Skin epidermis (tissue), 12 donors: ENCODE measurements around the gene TRIM50.
"Not testable (repeated sequence)": the region's sequence is repeated elsewhere in the genome, so short reads cannot be mapped to it uniquely, and the experiment has no call there.

ENCODE experiments used
- H3K27ac ChIP-seq, 21 experiments: fragments of 200-600 bp; sonication (generic) in 11 of 21; one replicate each; pipeline ENCODE4 v1.5.0; 2020; ENCODE audit warnings: mild to moderate bottlenecking in 3 of 21, inconsistent platforms in 2 of 21, moderate library complexity in 2 of 21
- H3K4me3 ChIP-seq, 7 experiments: fragments of 200-600 bp; sonication (generic) in 2 of 7; one replicate each; pipeline ENCODE4 v1.5.0; 2020; ENCODE audit warnings: inconsistent platforms in 2 of 7, mild to moderate bottlenecking in 2 of 7, moderate library complexity in 1 of 7

The TRIM50 gene

DNA sequence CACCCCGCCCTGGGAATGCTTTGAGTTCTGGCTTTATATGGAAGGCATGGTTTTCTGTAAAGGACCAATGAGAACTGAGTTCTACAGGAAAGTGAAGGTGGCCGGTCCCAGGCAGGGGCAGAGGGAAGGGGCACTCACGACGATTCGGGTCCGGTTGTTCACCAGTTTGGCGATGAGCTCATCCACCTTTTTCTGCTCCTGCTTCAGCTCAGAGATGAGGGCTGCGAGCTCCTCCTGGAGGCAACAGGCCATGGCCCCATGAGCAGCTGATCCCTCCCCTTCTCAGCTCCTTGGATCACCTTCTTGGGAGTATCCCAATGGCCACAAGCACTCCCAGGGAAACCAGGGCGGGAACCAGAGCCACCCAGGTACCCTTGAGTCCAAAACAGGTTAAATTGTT lies 7.9 kb downstream of the TRIM50 start:
- not testable (repeated sequence) for H3K27ac ChIP-seq, H3K4me3 ChIP-seq

DNA sequence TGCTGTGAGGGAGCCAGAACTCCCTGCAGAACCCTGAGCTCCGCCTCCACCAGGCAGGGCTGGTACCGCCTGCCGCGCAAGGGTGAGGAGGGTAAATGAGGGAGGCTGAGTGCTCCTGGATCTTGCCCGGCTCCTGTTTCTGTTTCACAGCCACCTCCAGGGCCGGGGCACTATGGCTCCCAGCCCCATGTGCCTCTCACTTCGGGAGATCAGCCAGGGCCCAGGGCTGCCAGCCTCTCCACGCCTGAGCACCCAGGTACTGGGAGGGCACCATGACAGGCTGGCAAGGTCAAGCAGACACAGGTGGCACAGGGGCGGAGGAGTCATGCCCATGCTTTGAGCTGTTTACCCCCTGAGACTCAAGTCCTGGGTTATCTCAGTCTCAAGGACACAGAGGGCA lies 8.3 kb downstream of the TRIM50 start:
- H3K4me3 ChIP-seq, H3K27ac ChIP-seq: not testable (repeated sequence)

DNA sequence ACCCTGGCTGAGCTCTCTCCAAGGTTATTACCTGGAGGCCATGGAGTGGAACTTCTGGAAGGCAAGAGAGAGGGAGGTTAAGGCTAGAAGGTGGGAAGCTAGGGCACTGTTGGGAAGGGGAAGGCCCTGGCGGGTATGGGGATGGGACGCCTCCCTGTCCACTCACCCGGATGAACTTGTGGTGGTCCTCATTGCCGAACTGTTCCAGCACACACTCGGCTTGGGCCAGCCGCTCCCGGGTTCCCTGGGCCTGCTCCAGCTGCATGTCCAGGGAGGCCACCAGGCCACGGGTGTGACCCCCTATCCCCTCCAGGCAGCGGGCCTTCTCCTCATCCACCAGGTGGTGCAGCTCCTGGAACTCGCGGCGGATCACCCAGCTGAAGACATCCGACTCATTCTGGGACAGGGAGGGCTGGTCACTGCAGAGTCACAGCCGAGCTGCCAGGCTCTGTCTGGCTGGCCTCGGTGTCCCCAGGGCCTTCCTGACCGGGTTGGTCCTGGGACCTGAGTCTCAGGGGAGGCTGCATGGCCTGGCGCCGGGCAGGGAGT lies 9.2 kb downstream of the TRIM50 start:
- not testable (repeated sequence) for H3K4me3 ChIP-seq, H3K27ac ChIP-seq

DNA sequence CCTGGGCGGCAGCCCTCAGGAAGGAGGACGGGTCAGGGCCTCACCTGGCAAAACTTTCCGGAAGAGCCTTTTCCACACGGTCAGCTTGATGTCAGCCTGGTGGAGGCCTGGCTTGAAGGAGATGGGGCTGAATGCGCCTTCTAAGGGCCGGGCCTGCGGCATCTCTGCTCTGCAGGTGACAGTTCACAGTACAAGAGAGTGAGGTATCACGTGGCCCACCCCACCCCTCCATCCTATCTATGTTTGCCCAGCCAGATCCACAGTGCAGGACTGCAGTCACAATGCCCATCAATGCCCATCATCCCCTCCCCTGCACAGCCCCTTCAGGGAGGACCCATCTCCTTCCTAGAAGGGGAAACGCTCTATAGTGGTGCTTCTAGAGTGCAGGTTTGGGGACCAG lies 11.4 kb downstream of the TRIM50 start:
- no peak overlapping the region for H3K27ac ChIP-seq
- no peak overlapping the region for H3K4me3 ChIP-seq

DNA sequence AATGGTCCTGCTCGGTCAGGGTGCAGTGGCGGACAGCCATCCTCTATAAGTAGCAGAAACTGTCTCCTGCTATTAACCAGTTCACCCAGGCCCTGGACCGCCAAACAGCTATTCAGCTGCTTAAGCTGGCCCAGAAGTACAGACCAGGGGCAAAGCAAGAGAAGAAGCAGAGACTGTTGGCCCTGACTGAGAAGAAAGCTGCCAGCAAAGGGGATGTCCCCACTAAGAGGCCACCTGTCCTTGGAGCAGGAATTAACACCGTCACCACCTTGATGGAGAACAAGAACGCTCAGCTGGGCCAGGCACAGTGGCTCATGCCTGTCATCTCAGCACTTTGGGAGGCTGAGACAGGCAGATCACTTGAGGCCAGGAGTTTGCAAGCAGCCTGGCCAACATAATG lies 13.6 kb downstream of the TRIM50 start:
- H3K27ac ChIP-seq: no peak overlapping the region
- H3K4me3 ChIP-seq: no peak overlapping the region

DNA sequence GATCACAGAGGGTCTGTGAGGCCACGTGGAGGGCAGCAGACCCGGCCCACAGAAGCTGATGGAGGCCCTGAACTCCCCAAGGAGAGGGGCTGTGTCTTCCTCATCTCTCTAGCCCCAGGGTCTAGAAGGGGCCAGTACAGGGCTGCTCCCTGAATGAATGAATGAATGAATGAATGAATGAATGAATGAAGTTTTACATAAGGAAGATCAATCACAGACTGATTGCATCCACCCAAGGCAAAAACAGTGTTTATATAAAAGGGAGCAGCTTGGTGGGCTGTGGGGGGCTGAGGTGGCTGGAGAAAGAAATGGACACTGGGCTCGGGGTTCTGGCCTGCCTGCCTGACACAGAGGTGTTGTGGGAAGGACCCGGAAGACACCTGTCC lies 14.4 kb downstream of the TRIM50 start:
- H3K4me3 ChIP-seq: no peak overlapping the region
- H3K27ac ChIP-seq: no peak overlapping the region

DNA sequence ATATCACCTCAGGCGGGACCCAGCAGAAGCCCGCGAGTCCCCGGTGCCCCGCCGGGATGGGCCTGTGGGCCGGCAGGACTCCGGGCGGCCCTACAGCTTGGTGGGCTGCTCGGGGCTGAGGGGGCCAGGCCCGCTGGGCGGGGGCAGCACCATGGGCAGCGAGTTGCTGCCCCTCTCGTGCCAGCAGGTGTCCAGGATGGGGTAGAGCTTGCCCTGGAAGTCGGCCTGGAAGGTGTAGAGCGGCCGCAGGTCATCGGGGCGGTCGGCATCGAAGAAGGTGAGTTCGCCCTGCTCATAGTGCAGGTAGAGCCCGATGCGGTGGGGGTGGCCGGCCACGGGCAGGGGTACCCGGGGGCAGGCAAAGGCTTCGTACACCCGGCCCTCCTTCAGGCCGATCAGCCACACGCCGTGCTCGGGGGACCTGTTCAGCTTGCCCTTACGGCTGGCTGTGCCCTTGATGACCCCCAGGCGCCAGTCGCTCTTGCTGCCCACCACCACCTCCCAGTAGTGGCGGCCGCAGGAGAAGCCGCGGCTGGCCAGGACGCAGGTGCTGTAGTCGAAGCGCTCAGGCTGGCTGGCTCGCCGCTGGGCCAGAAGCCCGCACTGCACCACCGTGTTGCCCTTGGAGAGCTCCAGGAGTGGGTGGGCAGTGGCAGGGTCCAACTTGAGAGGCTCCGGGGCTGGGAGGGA lies 14.9 kb downstream of the TRIM50 start:
- Histone ChIP-seq H3K4me3 (no peak overlapping the region), H3K27ac (no peak overlapping the region)

DNA sequence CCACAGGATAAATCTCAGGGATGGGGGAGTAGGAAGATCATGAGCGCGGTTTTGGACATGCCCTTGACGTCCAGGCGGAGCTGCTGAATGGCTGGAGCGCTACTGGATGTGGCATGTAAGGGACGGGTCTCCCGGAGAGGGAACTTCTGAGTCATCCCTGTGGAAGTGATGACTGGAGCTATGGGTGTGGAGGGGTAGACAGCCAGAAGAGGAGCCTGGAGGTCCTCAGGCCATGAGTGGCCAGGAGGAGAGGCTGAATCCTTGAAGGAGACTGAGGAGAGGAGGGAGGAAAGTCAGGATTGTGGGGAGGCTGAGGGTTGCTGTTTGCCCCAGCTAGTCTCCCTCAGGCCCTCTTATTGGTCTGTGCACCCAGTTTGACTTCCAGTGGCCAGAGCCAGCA lies 16.5 kb downstream of the TRIM50 start:
- H3K4me3 ChIP-seq, H3K27ac ChIP-seq: not testable (repeated sequence)

DNA sequence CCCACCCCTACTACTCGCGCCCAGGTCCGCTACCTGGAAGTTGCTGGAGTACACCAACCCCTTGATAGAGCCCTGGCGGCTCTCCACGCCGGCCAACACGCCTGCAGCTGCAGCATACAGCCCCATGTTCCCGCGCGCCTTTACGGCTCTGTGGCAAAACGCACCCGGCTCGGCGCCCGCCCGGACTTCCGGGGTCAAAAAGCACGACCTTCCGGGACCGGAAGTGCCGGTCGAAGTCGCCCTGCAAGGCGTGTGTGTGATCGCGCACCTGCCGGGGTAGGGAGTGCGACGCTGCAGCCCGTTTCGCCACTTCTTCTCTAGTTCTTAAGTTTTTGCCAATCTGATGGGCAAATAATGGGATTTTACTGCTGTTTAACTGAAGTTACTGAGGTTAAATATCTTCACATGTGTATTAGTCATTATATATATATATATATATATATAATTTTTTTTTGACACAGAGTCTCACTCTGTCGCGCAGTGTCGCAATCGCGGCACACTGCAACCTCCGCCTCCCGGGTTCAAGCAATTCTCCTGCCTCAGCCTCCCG lies 19.1 kb downstream of the TRIM50 start, which contains the start of gene NSUN5:
Gene NSUN5, minus strand, starts transcription at position 162 of the 550 bp plus-strand sequence. Its CDS starts 36 bp downstream, at position 126.
- peak within 1 kb of the TSS; percentile 67 to 88 (median 81) for H3K4me3 ChIP-seq
- peak within 1 kb of the TSS in 19 of 21 experiments; percentile 62 to 85 (median 75) for H3K27ac ChIP-seq

DNA sequence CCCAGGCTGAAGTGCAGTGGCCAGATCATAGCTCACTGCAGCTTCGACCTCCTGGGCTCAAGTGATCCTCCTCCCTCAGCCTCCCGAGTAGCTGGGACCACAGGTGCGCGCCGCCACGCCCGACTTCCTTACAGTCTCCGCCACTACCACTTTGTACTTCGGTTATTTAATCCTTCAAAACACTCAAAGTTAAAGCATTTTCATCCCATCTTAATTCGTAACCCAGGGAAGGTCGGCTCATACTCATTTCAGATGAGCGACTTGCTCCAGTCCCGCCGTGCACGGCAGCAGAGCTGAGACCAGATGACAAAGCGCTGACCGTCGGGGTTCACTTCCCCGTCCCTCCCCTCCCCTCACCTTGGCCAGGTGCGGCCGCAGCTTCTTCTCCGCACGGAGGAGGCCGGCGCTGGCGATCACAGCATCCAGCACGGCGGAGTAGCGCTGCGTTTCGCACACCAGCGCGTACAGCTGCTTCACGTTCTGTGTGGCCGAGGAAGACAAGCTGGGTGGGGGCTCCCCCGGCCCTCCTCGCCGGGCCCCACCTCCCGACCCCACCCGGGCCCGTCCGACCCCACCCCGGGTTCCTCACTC lies 19.7 kb downstream of the TRIM50 start:
- peak overlapping the region in 19 of 21 experiments; percentile 62 to 85 (median 75) for H3K27ac ChIP-seq
- peak overlapping the region; percentile 67 to 88 (median 81) for H3K4me3 ChIP-seq

DNA sequence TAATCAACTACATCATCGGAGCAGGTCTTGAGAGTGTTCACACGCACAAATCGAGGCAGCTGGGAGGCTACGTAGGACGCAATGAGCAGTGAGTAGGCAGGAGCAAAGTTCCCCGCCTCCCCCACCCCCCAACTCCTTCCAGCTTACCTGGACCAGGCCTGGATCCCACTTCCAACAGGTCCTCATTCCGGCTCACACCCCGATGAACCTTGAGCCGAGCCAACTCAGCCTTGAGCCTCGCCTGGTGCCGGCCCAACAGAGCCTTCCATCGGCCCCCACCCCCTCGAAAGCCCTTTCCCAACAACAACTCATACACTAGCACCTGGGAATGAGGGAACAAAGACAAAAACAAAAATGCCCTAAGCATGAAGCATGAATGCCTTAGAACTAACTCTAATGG lies 20.4 kb downstream of the TRIM50 start:
- Histone ChIP-seq H3K4me3 (peak overlapping the region in 1 of 7 experiments; percentile 88), H3K27ac (no peak overlapping the region)

DNA sequence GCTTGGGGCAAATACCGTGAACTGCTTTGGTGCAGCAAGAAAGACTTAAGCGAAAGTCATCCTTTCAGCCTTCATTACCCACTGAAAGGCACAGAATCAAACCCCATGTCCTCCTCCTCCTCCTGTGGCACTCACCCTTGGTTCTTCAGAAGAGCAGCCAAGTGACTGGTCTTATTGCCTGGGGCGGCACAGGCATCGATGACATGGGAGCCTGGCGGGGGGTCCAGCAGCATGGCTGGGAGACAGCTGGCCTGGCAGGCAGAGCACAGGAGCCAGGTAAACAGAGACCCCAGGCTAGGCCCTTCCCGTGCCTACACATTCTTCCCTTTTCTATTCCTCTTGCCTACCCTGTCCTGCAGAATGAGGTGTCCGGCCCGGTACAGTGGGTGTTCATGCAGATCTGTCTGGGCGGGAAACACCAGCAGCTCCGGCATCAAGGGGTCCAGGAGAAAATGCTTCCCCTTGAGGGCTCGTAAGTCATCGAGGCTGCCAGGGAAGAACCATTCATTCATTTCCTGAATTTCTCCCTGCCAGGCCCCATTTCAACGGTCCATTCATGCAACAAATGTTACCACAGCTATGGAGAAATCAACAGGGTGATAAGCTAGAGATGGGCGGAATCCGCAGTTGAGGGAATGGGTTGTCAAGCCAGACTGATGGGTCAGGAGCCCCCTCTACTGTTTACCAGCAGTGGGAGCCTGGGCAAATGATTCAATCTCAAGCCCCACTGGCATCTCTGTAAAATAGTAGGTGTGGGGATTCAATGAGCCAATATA lies 23.1 kb downstream of the TRIM50 start:
- not testable (repeated sequence) for H3K4me3 ChIP-seq, H3K27ac ChIP-seq

DNA sequence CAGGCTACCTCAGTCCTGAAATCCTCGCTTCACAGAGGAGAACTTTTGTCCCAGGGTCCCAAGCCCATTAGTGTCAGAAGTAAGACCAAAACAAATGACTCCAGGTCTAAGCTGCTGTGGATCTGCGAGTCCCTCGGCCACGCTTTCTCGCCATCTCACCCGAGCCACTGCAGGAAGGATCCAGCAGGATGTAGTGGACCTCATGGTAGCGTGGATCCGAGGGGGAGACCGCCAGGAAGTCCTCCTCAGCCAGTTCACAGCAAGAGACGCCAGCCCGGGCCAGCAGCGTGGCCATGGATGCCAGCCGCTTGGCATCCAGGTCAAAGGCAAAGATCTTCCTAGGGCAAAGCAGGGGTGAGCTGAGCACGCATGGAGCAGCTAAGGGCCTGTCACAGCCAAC lies 23.8 kb downstream of the TRIM50 start:
- H3K4me3 ChIP-seq: no peak overlapping the region
- no peak overlapping the region for H3K27ac ChIP-seq

DNA sequence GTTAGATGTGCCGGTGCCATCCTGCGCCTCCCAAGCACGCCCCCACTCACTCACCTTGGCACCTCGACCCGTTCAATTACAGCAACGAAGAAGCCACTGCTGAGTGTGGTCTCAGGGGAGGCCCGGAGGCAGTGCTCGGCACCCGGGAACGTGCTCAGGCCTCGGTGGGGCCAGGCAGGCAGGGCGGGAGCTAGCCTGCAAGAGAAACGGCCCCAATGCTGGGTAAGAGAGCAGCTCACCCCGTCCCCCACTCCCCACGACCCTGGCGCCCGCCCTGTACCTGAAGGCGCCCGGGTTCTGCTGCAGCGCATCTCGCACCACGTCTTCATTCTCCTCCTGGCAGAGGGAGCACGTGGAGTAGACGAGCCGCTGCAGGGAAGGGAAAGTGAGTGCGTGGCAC lies 24.3 kb downstream of the TRIM50 start:
- Histone ChIP-seq H3K27ac (no peak overlapping the region), H3K4me3 (no peak overlapping the region)

DNA sequence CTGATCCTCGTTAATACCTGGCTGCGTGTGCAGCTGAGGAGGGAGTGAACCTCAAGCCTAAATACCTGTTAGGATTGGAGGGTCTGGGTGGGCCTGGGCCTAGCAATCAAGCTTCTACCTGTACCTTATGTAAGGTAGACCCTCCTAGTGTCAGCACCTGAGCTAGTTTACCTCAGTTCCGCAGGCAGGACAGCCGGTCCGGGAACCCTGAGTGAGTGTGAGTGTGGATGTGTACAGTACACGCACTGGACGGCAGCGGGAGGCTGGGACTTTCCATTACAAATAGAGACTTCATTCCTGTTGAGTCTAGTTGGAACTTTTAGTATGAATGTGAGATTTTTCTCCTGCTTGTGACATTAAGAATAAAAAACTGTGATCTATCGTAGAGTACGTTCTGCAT lies 25.0 kb downstream of the TRIM50 start:
- not testable (repeated sequence) for H3K27ac ChIP-seq, H3K4me3 ChIP-seq

DNA sequence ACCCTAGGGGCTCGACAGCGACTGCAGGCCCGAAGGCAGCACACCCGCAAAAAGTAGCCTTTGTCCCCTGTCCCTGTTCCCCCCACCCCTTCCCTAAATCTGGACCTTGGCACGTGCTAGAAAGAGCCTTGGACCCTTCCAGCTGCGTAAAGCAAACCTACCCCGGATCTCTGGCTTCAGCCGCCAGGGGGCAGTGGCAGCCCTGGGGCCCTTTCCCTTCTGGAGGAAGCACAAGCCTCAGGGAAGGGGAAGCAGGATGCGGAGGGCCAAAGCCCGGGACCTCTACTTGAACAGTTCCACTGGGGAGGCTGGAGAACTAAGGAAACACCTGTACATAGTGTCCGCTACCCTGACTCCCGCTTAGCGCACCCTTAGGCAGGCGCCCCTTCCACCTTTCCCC lies 26.8 kb downstream of the TRIM50 start:
- not testable (repeated sequence) for H3K4me3 ChIP-seq, H3K27ac ChIP-seq

DNA sequence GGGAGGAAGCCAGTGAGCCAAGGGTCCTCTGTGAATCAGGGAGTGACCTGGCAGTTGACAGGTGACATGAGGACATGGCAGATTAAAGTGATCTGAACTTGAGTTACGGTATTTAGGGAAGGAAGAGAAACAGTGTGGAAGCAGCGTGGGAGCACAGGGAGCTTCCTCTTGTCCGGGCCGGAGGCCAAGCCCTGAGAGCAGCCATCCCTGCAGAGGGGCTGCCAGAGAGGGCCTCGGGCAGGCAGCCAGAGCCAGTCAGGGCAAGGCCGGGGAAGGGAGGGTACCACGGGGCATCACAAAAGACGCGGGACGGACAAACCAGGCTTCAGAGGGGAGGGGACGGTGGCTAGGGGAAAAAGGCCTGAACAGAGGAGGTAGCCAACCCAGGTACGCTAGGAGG lies 28.1 kb downstream of the TRIM50 start:
- H3K4me3 ChIP-seq, H3K27ac ChIP-seq: not testable (repeated sequence)

DNA sequence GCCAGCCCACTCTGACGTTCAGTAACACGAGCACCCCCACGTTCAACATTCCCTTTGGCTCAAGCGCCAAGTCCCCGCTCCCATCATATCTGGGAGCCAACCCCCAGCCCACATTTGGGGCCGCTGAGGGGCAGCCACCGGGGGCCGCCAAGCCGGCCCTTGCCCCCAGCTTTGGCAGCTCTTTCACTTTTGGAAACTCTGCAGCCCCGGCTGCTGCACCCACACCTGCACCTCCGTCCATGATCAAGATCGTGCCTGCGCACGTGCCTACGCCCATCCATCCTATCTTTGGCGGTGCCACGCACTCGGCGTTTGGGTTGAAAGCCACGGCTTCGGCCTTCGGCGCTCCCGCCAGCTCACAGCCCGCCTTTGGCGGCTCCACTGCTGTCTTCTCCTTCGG lies 30.2 kb downstream of the TRIM50 start:
- H3K4me3 ChIP-seq, H3K27ac ChIP-seq: not testable (repeated sequence)

DNA sequence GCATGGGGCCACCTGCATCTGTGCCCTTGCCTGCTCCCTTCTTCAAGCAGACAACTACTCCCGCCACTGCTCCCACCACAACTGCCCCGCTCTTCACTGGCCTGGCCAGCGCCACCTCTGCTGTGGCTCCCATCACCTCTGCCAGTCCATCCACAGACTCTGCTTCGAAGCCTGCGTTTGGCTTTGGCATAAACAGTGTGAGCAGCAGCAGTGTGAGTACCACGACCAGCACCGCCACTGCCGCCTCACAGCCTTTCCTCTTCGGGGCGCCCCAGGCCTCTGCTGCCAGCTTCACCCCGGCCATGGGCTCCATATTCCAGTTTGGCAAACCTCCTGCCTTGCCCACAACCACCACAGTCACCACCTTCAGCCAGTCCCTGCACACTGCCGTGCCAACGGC lies 30.6 kb downstream of the TRIM50 start:
- H3K4me3 ChIP-seq, H3K27ac ChIP-seq: not testable (repeated sequence)

DNA sequence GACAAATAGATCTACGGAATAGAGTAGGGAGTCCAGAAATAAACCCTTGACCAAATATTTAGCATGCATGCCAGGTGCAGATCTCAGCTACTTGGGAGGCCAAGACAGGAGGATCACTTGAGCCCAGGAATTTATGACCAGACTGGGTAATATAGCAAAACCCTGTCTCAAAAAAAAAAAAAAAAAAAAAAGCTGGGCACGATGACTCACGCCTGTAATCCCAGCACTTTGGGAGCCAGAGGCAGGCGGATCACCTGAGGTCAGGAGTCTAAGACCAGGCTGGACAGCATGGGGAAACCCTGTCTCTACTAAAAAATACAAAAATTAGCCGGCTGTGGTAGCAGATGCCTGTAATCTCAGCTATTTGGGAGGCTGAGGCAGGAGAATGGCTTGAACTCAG lies 50.7 kb downstream of the TRIM50 start:
- not testable (repeated sequence) for H3K27ac ChIP-seq, H3K4me3 ChIP-seq
